ENCODE measurements around the gene UVRAG. TPM values are rescaled to one million over a fixed set of nuclear protein-coding genes. Genes with fewer than 3 reads are reported as not detected.

Gene UVRAG
- total RNA-seq, 1 donor from 2014 or later: 27.6 TPM

GRCh38 chr11:75792997-75793800 lies 21.8 kb upstream of the UVRAG start:
- no peaks in the 10 kb centered on the region for H3K36me3 Mint-ChIP-seq
- no peaks in the 10 kb centered on the region for H3K27me3 Mint-ChIP-seq (ENCODE audit: low read depth)
- no peak for TF ChIP-seq CTCF (IDR thresholded peaks at IDR 0.05; ENCODE audit: unreplicated experiment)
- no peaks in the 10 kb centered on the region for H3K9me3 Mint-ChIP-seq
- peaks cover 5% of the 10 kb centered on the region for H3K4me1 Mint-ChIP-seq
- H3K4me3 Mint-ChIP-seq: no peak overlapping the region
- H3K27ac Mint-ChIP-seq: no peak overlapping the region
- no peak for DNase-seq (ENCODE audit: low spot score in 2 of 2, unreplicated experiment in 2 of 2)

- Mint-ChIP-seq H3K27ac (no peak overlapping the region), H3K36me3 (no peaks in the 10 kb centered on the region), H3K4me3 (no peak overlapping the region), H3K4me1 (peaks cover 5% of the 10 kb centered on the region), H3K9me3 (no peaks in the 10 kb centered on the region), H3K27me3 (ENCODE audit: low read depth) (no peaks in the 10 kb centered on the region)
- TF ChIP-seq CTCF (IDR thresholded peaks at IDR 0.05; ENCODE audit: unreplicated experiment): no peak
- DNase-seq (ENCODE audit: low spot score in 2 of 2, unreplicated experiment in 2 of 2): no peak
These were observed 21.0 kb upstream of the UVRAG start for GRCh38 chr11:75793966-75794365.

- H3K4me1 Mint-ChIP-seq: peaks cover 5% of the 10 kb centered on the region
- H3K27ac Mint-ChIP-seq: no peak overlapping the region
- no peak overlapping the region for H3K4me3 Mint-ChIP-seq
- H3K36me3 Mint-ChIP-seq: no peaks in the 10 kb centered on the region
- H3K9me3 Mint-ChIP-seq: no peaks in the 10 kb centered on the region
- TF ChIP-seq CTCF (IDR thresholded peaks at IDR 0.05; ENCODE audit: unreplicated experiment): no peak
- H3K27me3 Mint-ChIP-seq (ENCODE audit: low read depth): no peaks in the 10 kb centered on the region
- no peak for DNase-seq (ENCODE audit: low spot score in 2 of 2, unreplicated experiment in 2 of 2)
These were observed 19.5 kb upstream of the UVRAG start for GRCh38 chr11:75795276-75796090.

- Mint-ChIP-seq H3K4me1 (peaks cover 11% of the 10 kb centered on the region), H3K36me3 (no peaks in the 10 kb centered on the region), H3K9me3 (no peaks in the 10 kb centered on the region), H3K4me3 (no peak overlapping the region), H3K27me3 (ENCODE audit: low read depth) (no peaks in the 10 kb centered on the region), H3K27ac (no peak overlapping the region)
- no peak for DNase-seq (ENCODE audit: low spot score in 2 of 2, unreplicated experiment in 2 of 2)
- TF ChIP-seq CTCF (IDR thresholded peaks at IDR 0.05; ENCODE audit: unreplicated experiment): no peak
These were observed 18.9 kb upstream of the UVRAG start for GRCh38 chr11:75796091-75796435.

GRCh38 chr11:75797116-75797515 lies 17.9 kb upstream of the UVRAG start:
- H3K27ac Mint-ChIP-seq: no peak overlapping the region
- no peak overlapping the region for H3K4me3 Mint-ChIP-seq
- no peaks in the 10 kb centered on the region for H3K9me3 Mint-ChIP-seq
- H3K4me1 Mint-ChIP-seq: peaks cover 10% of the 10 kb centered on the region
- no peaks in the 10 kb centered on the region for H3K36me3 Mint-ChIP-seq
- H3K27me3 Mint-ChIP-seq (ENCODE audit: low read depth): no peaks in the 10 kb centered on the region
- no peak for DNase-seq (ENCODE audit: low spot score in 2 of 2, unreplicated experiment in 2 of 2)
- TF ChIP-seq CTCF (IDR thresholded peaks at IDR 0.05; ENCODE audit: unreplicated experiment): no peak

All from mesothelial cell of epicardium (in vitro differentiated cells).